ENCODE data around the gene ZNF445. TPM values are rescaled to one million over a fixed set of nuclear protein-coding genes. Genes with fewer than 3 reads are reported as not detected.

Gene ZNF445
- total RNA-seq, 4 donors from 2014 or later = 5.3 to 35.6 (median 19.8) TPM

DNA sequence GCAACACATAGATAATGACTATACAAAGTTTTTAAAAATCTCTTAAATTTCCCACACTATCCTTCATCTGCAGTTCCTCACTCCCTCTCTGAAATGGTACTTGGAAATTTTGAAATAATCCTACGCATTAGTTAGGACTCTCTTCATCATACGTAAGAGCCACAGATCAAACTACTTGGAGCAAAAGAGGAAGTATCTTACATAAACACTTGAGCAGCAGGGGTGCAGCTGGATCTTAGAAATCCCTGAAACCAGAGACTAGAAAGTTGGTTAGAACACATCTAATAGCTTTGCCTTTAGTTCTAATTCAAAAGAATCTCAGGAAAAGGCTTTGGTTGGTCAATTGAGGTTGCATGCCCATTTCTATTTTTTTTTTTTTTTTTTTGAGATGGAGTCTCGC lies 38.8 kb upstream of the ZNF445 start:
- Histone ChIP-seq H3K4me1 (peaks cover 0 to 6% of the 10 kb centered on the region in 2 donors), H3K27me3 (no peaks in the 10 kb centered on the region), H3K4me3 (no peak overlapping the region), H3K27ac (no peak overlapping the region), H3K36me3 (no peaks in the 10 kb centered on the region), H3K9me3 (no peaks in the 10 kb centered on the region)
- intact Hi-C loops (cut with DNase I; ENCODE audit: low total_unique reads) = no loop called here
- TF ChIP-seq, protein P1, sequence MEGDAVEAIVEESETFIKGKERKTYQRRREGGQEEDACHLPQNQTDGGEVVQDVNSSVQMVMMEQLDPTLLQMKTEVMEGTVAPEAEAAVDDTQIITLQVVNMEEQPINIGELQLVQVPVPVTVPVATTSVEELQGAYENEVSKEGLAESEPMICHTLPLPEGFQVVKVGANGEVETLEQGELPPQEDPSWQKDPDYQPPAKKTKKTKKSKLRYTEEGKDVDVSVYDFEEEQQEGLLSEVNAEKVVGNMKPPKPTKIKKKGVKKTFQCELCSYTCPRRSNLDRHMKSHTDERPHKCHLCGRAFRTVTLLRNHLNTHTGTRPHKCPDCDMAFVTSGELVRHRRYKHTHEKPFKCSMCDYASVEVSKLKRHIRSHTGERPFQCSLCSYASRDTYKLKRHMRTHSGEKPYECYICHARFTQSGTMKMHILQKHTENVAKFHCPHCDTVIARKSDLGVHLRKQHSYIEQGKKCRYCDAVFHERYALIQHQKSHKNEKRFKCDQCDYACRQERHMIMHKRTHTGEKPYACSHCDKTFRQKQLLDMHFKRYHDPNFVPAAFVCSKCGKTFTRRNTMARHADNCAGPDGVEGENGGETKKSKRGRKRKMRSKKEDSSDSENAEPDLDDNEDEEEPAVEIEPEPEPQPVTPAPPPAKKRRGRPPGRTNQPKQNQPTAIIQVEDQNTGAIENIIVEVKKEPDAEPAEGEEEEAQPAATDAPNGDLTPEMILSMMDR (IDR thresholded peaks at IDR 0.05) = no peak
- no peak for TF ChIP-seq POLR2A (IDR thresholded peaks at IDR 0.05)
- DNase-seq = no peak

DNA sequence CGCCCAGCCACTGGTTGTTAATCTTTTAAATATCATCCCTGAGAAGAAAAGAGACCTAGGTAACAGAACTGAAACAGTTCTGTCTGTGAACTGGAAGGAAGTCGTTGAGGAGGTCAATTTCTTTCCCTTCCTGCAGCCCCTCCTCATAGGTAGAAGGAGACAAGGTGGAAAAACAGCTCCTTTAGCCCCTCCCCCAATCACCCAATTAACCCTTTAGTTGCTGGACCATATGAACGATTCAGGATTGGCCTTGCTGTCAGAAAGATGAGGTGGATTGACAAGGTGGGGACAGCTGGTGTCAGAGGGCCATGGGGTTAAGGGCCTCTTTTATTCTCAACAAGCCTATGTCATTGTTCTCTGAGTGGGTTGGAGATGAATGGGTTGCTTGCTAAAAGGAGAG lies 36.0 kb upstream of the ZNF445 start:
- intact Hi-C loops (cut with DNase I; ENCODE audit: low total_unique reads) = no loop called here
- DNase-seq = no peak

DNA sequence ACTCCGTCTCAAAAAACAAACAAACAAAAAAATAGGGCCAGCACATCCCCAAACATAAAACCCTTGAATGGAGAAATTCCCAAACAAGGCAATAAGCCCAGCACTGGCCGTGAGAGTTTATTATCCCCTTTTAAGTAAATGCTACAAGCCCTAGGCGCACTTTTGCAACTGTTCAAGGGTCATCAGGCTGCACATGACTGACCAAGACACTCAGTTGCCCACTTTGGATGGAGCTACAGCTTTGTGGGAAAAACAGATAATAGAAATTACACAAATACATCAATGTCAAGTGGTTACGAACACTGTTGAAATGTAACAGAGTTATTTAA lies 33.7 kb upstream of the ZNF445 start:
- Histone ChIP-seq H3K36me3 (no peaks in the 10 kb centered on the region), H3K9me3 (no peaks in the 10 kb centered on the region), H3K27me3 (no peaks in the 10 kb centered on the region), H3K4me3 (peak overlapping the region; percentile 61 to 92), H3K27ac (peak overlapping the region; percentile 92 to 96), H3K4me1 (peaks cover 0 to 8% of the 10 kb centered on the region in 2 donors)
- no peak for TF ChIP-seq POLR2A (IDR thresholded peaks at IDR 0.05)
- TF ChIP-seq, protein P1 (IDR thresholded peaks at IDR 0.05) = no peak
- intact Hi-C loops (cut with DNase I; ENCODE audit: low total_unique reads) = no loop called here
- no peak for DNase-seq

More for the DNA sequence above, 36.0 kb upstream of the ZNF445 start:
- no peak for TF ChIP-seq POLR2A (IDR thresholded peaks at IDR 0.05)
- TF ChIP-seq, protein P1 (IDR thresholded peaks at IDR 0.05) = no peak
- no peaks in the 10 kb centered on the region for H3K36me3 ChIP-seq
- peaks cover 0 to 8% of the 10 kb centered on the region in 2 donors for H3K4me1 ChIP-seq
- H3K27ac ChIP-seq = no peak overlapping the region
- no peak overlapping the region for H3K4me3 ChIP-seq
- H3K9me3 ChIP-seq = no peaks in the 10 kb centered on the region
- H3K27me3 ChIP-seq = no peaks in the 10 kb centered on the region

DNA sequence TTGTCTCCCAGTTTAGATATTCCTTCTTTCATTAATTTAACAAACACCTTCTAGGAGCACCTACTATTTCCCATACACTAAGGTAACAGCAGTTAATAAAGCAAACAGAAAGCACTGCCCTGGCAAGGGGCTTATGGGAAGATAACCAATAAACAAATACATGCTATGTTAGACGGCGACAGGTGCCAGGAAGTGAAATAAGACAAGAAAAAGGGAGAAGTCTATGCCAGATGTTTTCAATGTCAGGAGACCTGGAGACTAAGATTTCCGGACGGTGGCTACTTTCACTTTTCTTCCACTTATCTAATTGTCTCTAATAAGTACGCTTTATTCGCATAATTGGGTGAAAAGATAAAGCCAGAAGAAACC lies 32.5 kb upstream of the ZNF445 start:
- intact Hi-C loops (cut with DNase I; ENCODE audit: low total_unique reads) = no loop called here
- H3K27me3 ChIP-seq = no peaks in the 10 kb centered on the region
- DNase-seq = no peak
- no peak for TF ChIP-seq POLR2A (IDR thresholded peaks at IDR 0.05)
- TF ChIP-seq, protein P1 (IDR thresholded peaks at IDR 0.05) = no peak
- peak overlapping the region; percentile 92 to 96 for H3K27ac ChIP-seq
- H3K4me1 ChIP-seq = peaks cover 0 to 8% of the 10 kb centered on the region in 2 donors
- no peaks in the 10 kb centered on the region for H3K36me3 ChIP-seq
- H3K9me3 ChIP-seq = peaks cover 0 to 3% of the 10 kb centered on the region in 2 donors
- H3K4me3 ChIP-seq = peak overlapping the region; percentile 61 to 92

DNA sequence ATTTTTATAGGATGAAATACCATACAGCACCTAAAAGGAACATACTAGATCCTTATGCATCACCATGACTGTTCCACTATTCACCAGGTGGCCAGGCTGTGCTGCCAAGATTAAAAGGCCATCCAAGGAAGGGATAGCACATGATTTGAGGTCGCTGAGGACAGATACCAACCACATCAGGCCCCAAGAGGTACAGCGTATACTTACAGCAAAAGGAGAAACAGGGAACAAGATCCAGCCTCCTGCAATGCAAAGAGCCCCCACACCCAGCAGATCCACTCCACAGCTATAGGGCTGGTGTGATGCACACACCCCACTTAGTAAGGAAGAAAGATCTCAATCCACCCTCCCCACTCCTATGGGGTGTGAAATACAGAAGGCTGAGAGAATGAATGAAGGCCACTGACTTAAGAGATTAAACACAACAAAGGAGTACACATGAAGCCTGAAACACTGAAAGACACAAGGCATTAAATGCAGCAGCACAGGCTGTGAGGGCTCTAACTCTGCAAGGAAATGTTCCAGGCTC lies 32.0 kb upstream of the ZNF445 start:
- Histone ChIP-seq H3K27me3 (no peaks in the 10 kb centered on the region), H3K36me3 (no peaks in the 10 kb centered on the region), H3K9me3 (peaks cover 0 to 3% of the 10 kb centered on the region in 2 donors), H3K27ac (peak overlapping the region in 1 of 2 donors; percentile 96), H3K4me3 (peak overlapping the region; percentile 61 to 92), H3K4me1 (peaks cover 0 to 8% of the 10 kb centered on the region in 2 donors)
- no peak for TF ChIP-seq POLR2A (IDR thresholded peaks at IDR 0.05)
- TF ChIP-seq, protein P1 (IDR thresholded peaks at IDR 0.05) = no peak
- intact Hi-C loops (cut with DNase I; ENCODE audit: low total_unique reads) = no loop called here
- no peak for DNase-seq

All from uterus (tissue), 4 donors.